Fibroblast of lung (primary cell): ENCODE data around the gene KCTD5. TPM values are rescaled to one million over a fixed set of nuclear protein-coding genes. Genes with fewer than 3 reads are reported as not detected.

Experiments used
- DNase-seq, 2 donors: peaks; one replicate each; pipeline versions ENCODE4 v3.0.0 to v3.0.0-alpha.2; 2010; ENCODE audit warnings: low read depth in 2 of 2
- H2AFZ ChIP-seq: 2 replicates; pipeline ENCODE4 v1.5.1; 2012; ENCODE audit warnings: low read length, control low read depth, inconsistent platforms
- H3K27ac ChIP-seq: 2 replicates; pipeline ENCODE4 v1.5.1; 2011; ENCODE audit warnings: low read length, control low read depth; ENCODE audit not compliant: insufficient read depth
- H3K27me3 ChIP-seq: 2 replicates; pipeline ENCODE4 v1.5.1; 2011; ENCODE audit warnings: mild to moderate bottlenecking, low read length; ENCODE audit not compliant: control insufficient read depth, insufficient read depth
- H3K36me3 ChIP-seq: 2 replicates; pipeline ENCODE4 v1.5.1; 2011; ENCODE audit warnings: low read length; ENCODE audit not compliant: control insufficient read depth, insufficient read depth
- H3K4me1 ChIP-seq: 2 replicates; pipeline ENCODE4 v1.5.1; 2011; ENCODE audit warnings: low read length; ENCODE audit not compliant: control insufficient read depth, insufficient read depth; ENCODE audit errors: extremely low read depth
- H3K4me2 ChIP-seq: 2 replicates; pipeline ENCODE4 v1.5.1; 2011; ENCODE audit warnings: low read length, control low read depth; ENCODE audit not compliant: insufficient read depth; ENCODE audit errors: extremely low read depth
- H3K4me3 ChIP-seq, 4 experiments: fragments of 200-600 bp in 1 of 4; sonication (generic) in 1 of 4; replicated peaks in 1 of 4; 2 replicates each; pipeline ENCODE4 v1.5.1; 2011 to 2016; ENCODE audit warnings: low read length in 4 of 4, low read depth in 3 of 4, mild to moderate bottlenecking in 3 of 4, control low read depth in 2 of 4, inconsistent platforms in 1 of 4, mixed read lengths in 1 of 4; ENCODE audit not compliant: insufficient read depth in 1 of 4; ENCODE audit errors: control extremely low read depth in 1 of 4
- H3K79me2 ChIP-seq: 2 replicates; pipeline ENCODE4 v1.5.1; 2012; ENCODE audit warnings: mild to moderate bottlenecking, low read length, inconsistent platforms; ENCODE audit not compliant: control insufficient read depth, insufficient read depth
- H3K9ac ChIP-seq: 2 replicates; pipeline ENCODE4 v1.5.1; 2011; ENCODE audit warnings: mild to moderate bottlenecking, low read length, control low read depth; ENCODE audit not compliant: insufficient read depth
- H3K9me3 ChIP-seq: 2 replicates; pipeline ENCODE4 v1.5.1; 2012; ENCODE audit warnings: low read depth, low read length; ENCODE audit not compliant: control insufficient read depth, insufficient read depth
- H4K20me1 ChIP-seq: 2 replicates; pipeline ENCODE4 v1.5.1; 2011; ENCODE audit warnings: low read length; ENCODE audit not compliant: control insufficient read depth, insufficient read depth; ENCODE audit errors: extremely low read depth
- EZH2 ChIP-seq: IDR thresholded peaks from 2 replicates; pipeline ENCODE4 v1.5.1; 2012; ENCODE audit warnings: low read length, control low read depth, mild to moderate bottlenecking; ENCODE audit errors: missing control alignments
- polyA plus RNA-seq, 2 donors: library from polyadenylated mRNA; depleted of rRNA in 1 of 2; stranded (reverse) in 1 of 2; unstranded in 1 of 2; fragments of >200 nt; gene quantifications; 2 replicates each; pipeline ENCODE4 v1.2.1, GENCODE V29; 2011 to 2012; ENCODE audit warnings: missing spikeins in 1 of 2
- total RNA-seq: library from RNA; depleted of rRNA; stranded (reverse); fragments of >200 nt; gene quantifications from 2 replicates; pipeline ENCODE4 v1.2.1, GENCODE V29; 2014
- TF ChIP-seq, protein P1 (sequence below), 2 donors: IDR thresholded peaks in 1 of 2; conservative IDR thresholded peaks in 1 of 2; 1 replicate in 1 of 2; 2 replicates in 1 of 2; pipeline ENCODE4 v1.5.1; 2011 to 2012; ENCODE audit warnings: low read length in 2 of 2, control low read depth in 1 of 2, inconsistent platforms in 1 of 2, low read depth in 1 of 2, mild to moderate bottlenecking in 1 of 2

Gene KCTD5
- total and polyA plus RNA-seq, 2 donors (not counting 1 experiment from before 2014, with no cell fraction given), result 21.6 to 25.9 TPM

DNA sequence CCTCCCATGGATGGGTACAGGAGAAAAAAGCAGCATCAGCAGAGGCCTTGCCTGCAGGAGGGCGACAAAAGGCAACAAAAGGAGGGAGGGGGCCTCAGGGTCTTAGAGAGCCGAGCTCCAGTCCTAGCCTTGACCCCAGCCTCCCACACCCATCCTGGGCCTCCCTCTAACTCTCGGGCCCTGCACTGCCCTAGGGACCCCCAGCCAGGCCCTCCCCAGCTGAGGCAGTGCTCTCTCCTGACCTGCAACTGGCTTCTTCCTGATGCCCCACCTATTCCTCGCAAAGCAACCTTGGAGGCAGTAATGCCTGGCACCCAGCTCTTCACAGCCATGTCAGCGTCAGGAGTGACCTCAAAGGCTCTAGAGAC, 54.9 kb downstream of the KCTD5 start:
- H3K27me3 ChIP-seq, result no peaks in the 10 kb centered on the region
- no peaks in the 10 kb centered on the region for H3K79me2 ChIP-seq
- no peaks in the 10 kb centered on the region for H3K9me3 ChIP-seq
- H3K27ac ChIP-seq, result no peak overlapping the region
- H3K36me3 ChIP-seq, result no peaks in the 10 kb centered on the region
- H3K4me3 ChIP-seq, result no peak overlapping the region
- TF ChIP-seq EZH2, result no peak
- TF ChIP-seq, protein P1, sequence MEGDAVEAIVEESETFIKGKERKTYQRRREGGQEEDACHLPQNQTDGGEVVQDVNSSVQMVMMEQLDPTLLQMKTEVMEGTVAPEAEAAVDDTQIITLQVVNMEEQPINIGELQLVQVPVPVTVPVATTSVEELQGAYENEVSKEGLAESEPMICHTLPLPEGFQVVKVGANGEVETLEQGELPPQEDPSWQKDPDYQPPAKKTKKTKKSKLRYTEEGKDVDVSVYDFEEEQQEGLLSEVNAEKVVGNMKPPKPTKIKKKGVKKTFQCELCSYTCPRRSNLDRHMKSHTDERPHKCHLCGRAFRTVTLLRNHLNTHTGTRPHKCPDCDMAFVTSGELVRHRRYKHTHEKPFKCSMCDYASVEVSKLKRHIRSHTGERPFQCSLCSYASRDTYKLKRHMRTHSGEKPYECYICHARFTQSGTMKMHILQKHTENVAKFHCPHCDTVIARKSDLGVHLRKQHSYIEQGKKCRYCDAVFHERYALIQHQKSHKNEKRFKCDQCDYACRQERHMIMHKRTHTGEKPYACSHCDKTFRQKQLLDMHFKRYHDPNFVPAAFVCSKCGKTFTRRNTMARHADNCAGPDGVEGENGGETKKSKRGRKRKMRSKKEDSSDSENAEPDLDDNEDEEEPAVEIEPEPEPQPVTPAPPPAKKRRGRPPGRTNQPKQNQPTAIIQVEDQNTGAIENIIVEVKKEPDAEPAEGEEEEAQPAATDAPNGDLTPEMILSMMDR (conservative IDR thresholded peaks at IDR 0.05 in 1 of 2, IDR thresholded peaks at IDR 0.05 in 1 of 2; ENCODE audit: low read depth in 1 of 2, low read length in 2 of 2), result no peak
- no peak overlapping the region for H2AFZ ChIP-seq
- H4K20me1 ChIP-seq, result no peaks in the 10 kb centered on the region
- H3K4me1 ChIP-seq, result no peaks in the 10 kb centered on the region
- H3K9ac ChIP-seq, result no peak overlapping the region
- no peak for DNase-seq
- H3K4me2 ChIP-seq, result no peak overlapping the region

DNA sequence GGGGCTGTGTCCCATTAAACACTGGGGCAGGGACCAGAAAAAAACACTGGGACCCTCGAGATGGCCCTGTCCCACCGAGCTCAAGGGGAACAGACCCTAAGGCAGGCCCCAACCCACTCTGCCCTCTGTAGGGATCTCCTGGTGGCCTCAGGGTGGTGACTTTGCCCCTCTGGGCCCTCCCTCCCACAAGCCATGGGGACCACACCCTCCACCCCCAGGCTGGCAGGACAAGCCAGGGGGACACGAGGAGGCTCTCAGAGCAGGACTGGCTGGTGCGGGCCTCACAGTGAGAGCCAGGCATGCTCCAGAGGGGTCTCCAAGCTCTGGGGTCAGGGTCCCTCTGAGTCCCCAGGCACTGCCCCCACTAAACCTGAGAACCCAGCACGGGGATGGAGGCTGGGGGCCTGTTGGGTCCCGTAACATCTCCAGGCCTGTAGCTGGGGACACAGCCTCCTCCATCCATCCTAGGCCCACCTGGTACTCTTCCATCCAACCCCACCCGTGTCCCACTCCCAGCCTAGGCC, 55.6 kb downstream of the KCTD5 start:
- Histone ChIP-seq H4K20me1 (no peaks in the 10 kb centered on the region), H3K4me3 (no peak overlapping the region), H3K4me2 (no peak overlapping the region), H3K79me2 (no peaks in the 10 kb centered on the region), H3K9ac (no peak overlapping the region), H2AFZ (no peak overlapping the region), H3K27ac (no peak overlapping the region), H3K9me3 (no peaks in the 10 kb centered on the region), H3K4me1 (no peaks in the 10 kb centered on the region), H3K36me3 (no peaks in the 10 kb centered on the region), H3K27me3 (no peaks in the 10 kb centered on the region)
- no peak for DNase-seq
- TF ChIP-seq, protein P1 (conservative IDR thresholded peaks at IDR 0.05 in 1 of 2, IDR thresholded peaks at IDR 0.05 in 1 of 2; ENCODE audit: low read depth in 1 of 2, low read length in 2 of 2), result no peak
- TF ChIP-seq EZH2, result no peak

DNA sequence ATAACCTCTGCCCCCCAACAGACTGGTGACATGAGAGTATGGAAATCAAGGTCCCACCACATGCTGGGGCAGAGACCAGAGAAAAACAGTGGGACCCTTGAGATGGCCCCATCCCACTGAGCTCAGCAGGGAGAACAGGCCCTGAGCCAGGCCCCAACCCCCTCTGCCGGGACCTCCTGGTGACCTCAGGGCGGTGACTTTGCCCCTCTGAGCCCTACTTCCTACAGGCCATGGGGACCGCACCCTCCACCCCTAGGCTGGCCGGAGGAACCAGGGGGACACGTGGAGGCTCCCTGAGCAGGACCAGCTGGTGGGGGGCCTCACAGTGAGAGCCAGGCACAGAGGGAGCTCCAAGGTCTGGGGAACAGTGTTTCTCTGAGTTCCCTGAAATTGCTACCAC, 56.3 kb downstream of the KCTD5 start:
- DNase-seq, result no peak
- Histone ChIP-seq H3K4me1 (no peaks in the 10 kb centered on the region), H3K4me3 (no peak overlapping the region), H2AFZ (no peak overlapping the region), H3K79me2 (no peaks in the 10 kb centered on the region), H3K4me2 (no peak overlapping the region), H3K36me3 (no peaks in the 10 kb centered on the region), H3K9ac (no peak overlapping the region), H3K9me3 (no peaks in the 10 kb centered on the region), H4K20me1 (no peaks in the 10 kb centered on the region), H3K27me3 (no peaks in the 10 kb centered on the region), H3K27ac (no peak overlapping the region)
- TF ChIP-seq, protein P1 (conservative IDR thresholded peaks at IDR 0.05 in 1 of 2, IDR thresholded peaks at IDR 0.05 in 1 of 2; ENCODE audit: low read depth in 1 of 2, low read length in 2 of 2), result no peak
- no peak for TF ChIP-seq EZH2
